GM12878 (cell line): ENCODE measurements around the gene CFAP157. TPM values are rescaled to one million over a fixed set of nuclear protein-coding genes. Genes with fewer than 3 reads are reported as not detected.
A peak's percentile ranks its signal among the peaks of the same experiment; 100 is the strongest.

Experiments
- ATAC-seq: fragments of 200-7000 bp; cut with Tn5 transposase; 3 replicates; pipeline ENCODE4 v1.9.1; 2020; ENCODE audit warnings: mild to moderate bottlenecking, moderate library complexity
- BruUV-seq: library from RNA; stranded (reverse); fragments of 400-500 nt; replicated peaks from 2 replicates; lab custom pipeline; 2021; lab: Mats Ljungman, UMichigan
- CTCF ChIA-PET: fragments of 300-600 bp; sonication (Branson Sonifier 250); formaldehyde crosslinking; extraction: SDS; loops from one replicate; lab custom pipeline; 2021; ENCODE audit warnings: inconsistent platforms; lab: Yijun Ruan, JAX
- POLR2A ChIA-PET: fragments of 350-600 bp; formaldehyde crosslinking; extraction: SDS; loops from one replicate; lab custom pipeline; 2021; ENCODE audit warnings: inconsistent platforms; lab: Charles Lee
- RAD21 ChIA-PET: fragments of 300-600 bp; sonication (Branson Sonifier 250); formaldehyde crosslinking; loops from one replicate; lab custom pipeline; 2023; ENCODE audit warnings: antibody characterized with exemption; ENCODE audit not compliant: unreplicated experiment; lab: Charles Lee
- SMC1A ChIA-PET: fragments of 300-600 bp; sonication (Branson Sonifier 250); formaldehyde crosslinking; loops from one replicate; lab custom pipeline; 2023; ENCODE audit not compliant: unreplicated experiment, uncharacterized antibody; lab: Charles Lee
- DNase-seq: peaks from one replicate; pipeline ENCODE4 v3.0.0-alpha.2; 2011; ENCODE audit warnings: low read depth, low spot score
- FAIRE-seq: peaks from 3 replicates; lab custom pipeline; 2011; peaks lifted over from hg19 to GRCh38; lab: Jason Lieb, UNC
- H2AFZ ChIP-seq: 2 replicates; pipeline ENCODE4 v1.6.0; 2011; ENCODE audit warnings: low read depth, low read length, control low read depth; ENCODE audit not compliant: control insufficient read depth
- H3K27ac ChIP-seq: 2 replicates; pipeline ENCODE4 v1.5.1; 2011; ENCODE audit warnings: control low read depth; ENCODE audit not compliant: control insufficient read depth, insufficient read depth
- H3K27me3 ChIP-seq, 2 experiments: replicated peaks in 1 of 2; 2 replicates each; pipeline versions ENCODE4 v1.6.0 to v1.6.1; 2011; ENCODE audit warnings: low read length in 1 of 2; ENCODE audit not compliant: control insufficient read depth in 2 of 2, insufficient read depth in 2 of 2
- H3K36me3 ChIP-seq, 2 experiments: 2 replicates each; pipeline ENCODE4 v1.5.1; 2011; ENCODE audit warnings: low read length in 1 of 2; ENCODE audit not compliant: control insufficient read depth in 2 of 2, insufficient read depth in 2 of 2
- H3K4me1 ChIP-seq: 2 replicates; pipeline ENCODE4 v1.6.1; 2011; ENCODE audit warnings: mild to moderate bottlenecking, low read length, moderate library complexity, mixed read lengths; ENCODE audit not compliant: control insufficient read depth, insufficient read depth
- H3K4me2 ChIP-seq: 2 replicates; pipeline ENCODE4 v1.6.0; 2011; ENCODE audit warnings: control low read depth; ENCODE audit not compliant: control insufficient read depth, insufficient read depth
- H3K4me3 ChIP-seq: fragments of 200-600 bp; sonication (generic); 2 replicates; pipeline ENCODE4 v1.5.1; 2016
- H3K79me2 ChIP-seq: 2 replicates; pipeline ENCODE4 v1.6.0; 2011; ENCODE audit warnings: low read length; ENCODE audit not compliant: control insufficient read depth, insufficient read depth
- H3K9ac ChIP-seq: 2 replicates; pipeline ENCODE4 v1.8.0; 2011; ENCODE audit warnings: low read length, control low read depth, mixed read lengths; ENCODE audit not compliant: control insufficient read depth, insufficient read depth
- H3K9me3 ChIP-seq: replicated peaks from 3 replicates; pipeline ENCODE4 v1.5.1; 2011; ENCODE audit warnings: mild to moderate bottlenecking, low read length; ENCODE audit not compliant: control insufficient read depth, insufficient read depth
- H4K20me1 ChIP-seq: 2 replicates; pipeline ENCODE4 v1.6.0; 2011; ENCODE audit not compliant: control insufficient read depth, insufficient read depth
- ATF7 ChIP-seq: fragments of 450-650 bp; IDR thresholded peaks from 2 replicates; pipeline ENCODE4 v1.6.1; 2016; ENCODE audit warnings: low read depth, mild to moderate bottlenecking
- ETV6 ChIP-seq, 2 experiments: fragments of 450-650 bp in 1 of 2; IDR thresholded peaks in 1 of 2; conservative IDR thresholded peaks in 1 of 2; 2 replicates each; pipeline ENCODE4 v1.6.1; 2014; ENCODE audit warnings: antibody characterized with exemption in 1 of 2, borderline replicate concordance in 1 of 2, low read depth in 1 of 2, mild to moderate bottlenecking in 1 of 2, moderate library complexity in 1 of 2
- MXI1 ChIP-seq: fragments of 150-350 bp; IDR thresholded peaks from 2 replicates; pipeline ENCODE4 v1.6.1; 2011; ENCODE audit warnings: low read depth, mild to moderate bottlenecking, inconsistent platforms, low read length, improper control_type of control experiment
- POU2F2 ChIP-seq: IDR thresholded peaks from 3 replicates; pipeline ENCODE4 v1.6.1; 2011; ENCODE audit warnings: low read depth, mild to moderate bottlenecking, low read length, borderline replicate concordance
- USF1 ChIP-seq: IDR thresholded peaks from 2 replicates; pipeline ENCODE4 v1.6.1; 2011; ENCODE audit warnings: borderline replicate concordance, low read depth, mild to moderate bottlenecking, moderate library complexity, mixed read lengths, low read length; ENCODE audit not compliant: insufficient read depth; ENCODE audit errors: extremely low read length
- ZBED1 ChIP-seq: IDR thresholded peaks from 2 replicates; pipeline ENCODE4 v1.6.1; 2016; ENCODE audit warnings: borderline replicate concordance
- WGBS: methylation state at CpG from one replicate; pipeline ENCODE4 v1.1.6; 2016; ENCODE audit warnings: low lambda C conversion rate; ENCODE audit not compliant: insufficient replicate concordance, insufficient coverage; ENCODE audit errors: missing lambda C conversion rate; 5-methylcytosine and 5-hydroxymethylcytosine counted together
- in situ Hi-C: fragments of 300-500 bp; cut with MboI; formaldehyde crosslinking; loops from 9 replicates; pipeline ENCODE4 v1.14.3; 2018; ENCODE audit warnings: mixed read lengths
- intact Hi-C: fragments of 100-400 bp; cut with micrococcal nuclease; formaldehyde crosslinking; loops from one replicate; pipeline ENCODE4 v1.14.2; 2022; ENCODE audit not compliant: unreplicated experiment
- polyA plus RNA-seq, 11 experiments: library from polyadenylated mRNA; depleted of rRNA in 4 of 11; unstranded in 6 of 11; stranded (reverse) in 5 of 11; fragments of >200 nt; fragmentation: Nextera tagmentation in 4 of 11; fragmentation: Illumina TruSeq in 1 of 11; extraction: Ambion mirVana in 4 of 11; extraction: Trizol in 1 of 11; gene quantifications; 1 replicate in 1 of 11; 2 replicates in 10 of 11; pipeline versions ENCODE4 v1.2.1 to v1.2.3, GENCODE V29; 2011 to 2016; ENCODE audit warnings: inconsistent platforms in 2 of 11, missing spikeins in 2 of 11, low read depth in 1 of 11
- total RNA-seq, 4 experiments: library from RNA; depleted of rRNA in 3 of 4; stranded (reverse); fragments of >200 nt in 3 of 4; fragmentation: Illumina TruSeq in 1 of 4; extraction: Trizol in 1 of 4; gene quantifications; 2 replicates each; pipeline versions ENCODE4 v1.2.1 to v1.2.3, GENCODE V29; 2013 to 2021

Gene CFAP157
- total and polyA plus RNA-seq, 10 of the 15 experiments (the other 5 are each of a cell fraction or from before 2014, with no cell fraction given), result 0.08 to 0.72 TPM; not detected in 8

GRCh38 chr9:127700140-127700539 lies 6.6 kb upstream of the CFAP157 start:
- no peak overlapping the region; the same call in 1 of the 2 replicates for H2AFZ ChIP-seq
- no peak overlapping the region for H3K4me2 ChIP-seq
- 92% methylated on average over 2 of the region's 2 CpGs for WGBS

GRCh38 chr9:127700594-127701255 lies 6.1 kb upstream of the CFAP157 start:
- DNase-seq (no peak), ATAC-seq (no peak), FAIRE-seq (no peak)
- TF ChIP-seq ZBED1 (no peak), POU2F2 (peak; percentile 62; the same call in 1 of the 3 replicates)
- SMC1A ChIA-PET, result no interaction called here
- H3K9me3 ChIP-seq, result no peaks in the 10 kb centered on the region
- H3K4me1 ChIP-seq, result peaks cover 4% of the 10 kb centered on the region; the same call in 1 of the 2 replicates
- in situ Hi-C loops (no loop called here), intact Hi-C loops (no loop called here)
- no peaks in the 10 kb centered on the region for H3K79me2 ChIP-seq
- no peaks in the 10 kb centered on the region for H3K36me3 ChIP-seq
- no peak overlapping the region for H3K9ac ChIP-seq
- H4K20me1 ChIP-seq, result no peaks in the 10 kb centered on the region
- peaks cover 0 to 2% of the 10 kb centered on the region in 2 experiments; a peak in 2 of 4 replicates for H3K27me3 ChIP-seq
- POLR2A ChIA-PET, result no interaction called here
- WGBS, result 49% methylated on average over 5 of the region's 5 CpGs
- RAD21 ChIA-PET, result no interaction called here
- H3K4me2 ChIP-seq, result no peak overlapping the region
- no peak overlapping the region for H3K27ac ChIP-seq
- BruUV-seq, result no TSS peak
- CTCF ChIA-PET, result interaction anchor here (0.8 to 1.0 kb wide), 2 partner anchors 152 to 168 kb away, joined by 3 read pairs; no protein-coding TSS in a partner anchor
- no peak overlapping the region for H3K4me3 ChIP-seq
- no peak overlapping the region for H2AFZ ChIP-seq

More at GRCh38 chr9:127700140-127700539, 6.6 kb upstream of the CFAP157 start:
- DNase-seq, result no peak
- TF ChIP-seq USF1 (no peak), MXI1 (no peak), ATF7 (no peak), ETV6 (conservative IDR thresholded peaks at IDR 0.05 in 1 of 2, IDR thresholded peaks at IDR 0.05 in 1 of 2; ENCODE audit: borderline replicate concordance in 1 of 2, low read depth in 1 of 2) (no peak)
- H3K79me2 ChIP-seq, result no peaks in the 10 kb centered on the region
- H3K27me3 ChIP-seq, result peaks cover 0 to under 1% of the 10 kb centered on the region in 2 experiments; a peak in 2 of 4 replicates
- FAIRE-seq, result no peak
- ATAC-seq, result no peak
- ChIA-PET RAD21 (no interaction called here), SMC1A (no interaction called here), POLR2A (no interaction called here), CTCF (interaction anchor here (1.0 kb wide), 1 partner anchor 152 kb away, joined by 3 read pairs; no protein-coding TSS in a partner anchor)
- no peak overlapping the region for H3K9ac ChIP-seq
- no peak overlapping the region for H3K27ac ChIP-seq
- intact Hi-C loops (no loop called here), in situ Hi-C loops (no loop called here)
- no peaks in the 10 kb centered on the region for H3K9me3 ChIP-seq
- no peaks in the 10 kb centered on the region for H3K36me3 ChIP-seq
- BruUV-seq, result no TSS peak
- H3K4me1 ChIP-seq, result peaks cover 4% of the 10 kb centered on the region; the same call in 1 of the 2 replicates
- H3K4me3 ChIP-seq, result no peak overlapping the region
- H4K20me1 ChIP-seq, result no peaks in the 10 kb centered on the region
